Erythroblast (primary cell): ENCODE measurements around the gene MPZL3.

Experiments
- GATA1 ChIP-seq: IDR thresholded peaks from 2 replicates; pipeline ENCODE4 v1.6.1; 2011; ENCODE audit warnings: low read depth, mild to moderate bottlenecking, control low read depth, low read length, moderate library complexity
- POLR2A ChIP-seq: IDR thresholded peaks from 2 replicates; pipeline ENCODE4 v1.6.1; 2011; ENCODE audit warnings: mild to moderate bottlenecking, low read length

DNA sequence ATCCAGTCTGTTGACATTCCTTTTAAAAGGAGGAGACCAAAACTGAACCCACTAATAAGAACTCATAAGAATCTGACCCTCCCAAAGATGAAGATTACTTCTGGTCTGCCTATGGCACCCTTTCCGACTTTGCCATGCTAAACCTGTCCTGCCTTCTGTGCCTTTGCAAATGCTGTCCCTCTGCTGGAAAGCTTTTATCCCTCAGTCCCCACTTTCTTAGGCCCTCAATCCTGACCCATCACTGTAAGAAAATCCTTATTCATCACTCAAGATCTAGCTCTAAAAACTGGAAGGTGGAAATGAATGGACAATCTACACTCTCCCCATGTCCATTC, 10.4 kb downstream of the MPZL3 start:
- TF ChIP-seq POLR2A (no peak), GATA1 (no peak)
